Muscle of arm (tissue), 14 donors: Measurements from ENCODE around the gene WNT3A. TPM values are rescaled to one million over a fixed set of nuclear protein-coding genes. Genes with fewer than 3 reads are reported as not detected.
"Not testable (repeated sequence)": the region's sequence is repeated elsewhere in the genome, so short reads cannot be mapped to it uniquely, and the experiment has no call there.

ENCODE experiments used
- DNase-seq: peaks from one replicate; pipeline ENCODE4 v3.0.0-alpha.2; 2013
- long read RNA-seq, 11 donors: transcript quantifications; one replicate each; lab custom pipeline, GENCODE V29; 2026
- polyA plus RNA-seq, 12 donors: library from polyadenylated mRNA; unstranded; fragments of 120-200 nt; gene quantifications; one replicate each; pipeline ENCODE4 v1.2.1, GENCODE V29; 2013; ENCODE audit not compliant: insufficient read length in 12 of 12

Gene WNT3A
- polyA plus RNA-seq, result 1 to 10 TPM in 1 of 12 donors, under 1 TPM in 3, not detected in 8; 0.04 to 2.0 (median 0.38) TPM
- long read RNA-seq, donor 1, result 0 reads
- long read RNA-seq, donor 2, result 0 reads
- long read RNA-seq, donor 3, result 0 reads
- long read RNA-seq, donor 4, result 0 reads
- long read RNA-seq, donor 5, result 0 reads
- long read RNA-seq, donor 6, result 0 reads
- long read RNA-seq, donor 7, result 0 reads
- long read RNA-seq, donor 8, result 0 reads
- long read RNA-seq, donor 9, result 0 reads
- long read RNA-seq, donor 10, result 0 reads
- long read RNA-seq, donor 11, result 0 reads

- DNase-seq, result no peak
Measured at GRCh38 chr1:228006786-228007048, at the start of gene WNT3A. TSS of gene WNT3A (plus strand) at chr1:228006998. CDS start at chr1:228007129, 131 bp downstream.

DNA sequence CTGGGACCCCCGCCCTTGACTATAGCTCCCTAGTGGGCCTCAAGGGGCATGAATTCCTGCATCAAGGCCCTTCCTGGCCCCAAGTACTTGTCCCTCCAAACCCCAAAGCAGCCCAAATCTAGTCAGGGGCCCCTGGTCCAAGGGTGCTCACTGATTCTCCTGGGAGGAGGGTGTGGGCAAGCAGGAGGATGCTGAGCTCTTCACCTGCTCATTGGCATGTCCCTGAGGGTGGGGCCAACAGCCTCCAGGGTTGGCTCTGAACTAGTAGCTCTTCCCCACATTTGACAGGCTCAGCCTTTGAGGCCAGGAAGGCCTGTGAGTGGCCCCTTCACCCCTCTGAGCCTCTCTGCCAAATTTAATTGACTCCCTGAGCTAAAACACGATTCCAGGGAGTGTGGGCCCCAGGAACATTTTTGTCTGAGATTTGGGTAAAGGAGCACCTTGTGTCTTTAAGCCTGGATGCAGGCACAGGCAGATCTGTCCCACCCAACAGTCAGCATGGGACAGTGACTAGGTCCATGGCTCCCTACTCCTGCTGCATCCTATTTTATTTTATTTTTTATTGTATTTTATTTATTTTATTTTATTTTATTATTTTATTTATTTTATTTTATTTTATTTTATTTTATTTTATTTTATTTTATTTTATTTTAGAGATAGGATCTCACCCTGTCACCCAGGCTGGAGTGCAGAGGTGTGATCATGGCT is 48.0 kb upstream of the WNT3A start:
- no peak for DNase-seq

DNA sequence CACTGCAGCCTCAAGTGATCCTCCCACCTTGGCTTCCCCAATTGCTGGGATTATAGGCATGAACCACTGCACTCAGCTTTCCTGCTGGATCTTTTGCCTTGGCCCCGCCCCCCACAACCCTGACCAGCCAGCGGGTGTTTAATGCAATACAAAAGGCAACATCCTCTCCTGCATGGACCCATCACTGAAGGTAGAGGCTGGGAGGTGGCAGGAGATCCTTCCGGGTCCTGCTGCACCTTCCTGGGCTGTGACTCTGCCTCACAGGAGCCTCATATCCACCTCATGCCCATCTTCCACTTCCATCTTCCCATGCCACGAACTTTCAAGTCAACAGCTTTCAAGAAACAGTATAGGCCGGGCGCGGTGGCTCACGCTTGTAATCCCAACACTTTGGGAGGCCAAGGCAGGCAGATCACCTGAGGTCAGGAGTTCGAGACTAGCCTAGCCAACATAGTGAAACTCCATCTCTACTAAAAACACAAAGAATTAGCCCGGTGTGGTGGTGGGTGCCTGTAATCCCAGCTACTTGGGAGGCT is 47.4 kb upstream of the WNT3A start:
- DNase-seq, result no peak

DNA sequence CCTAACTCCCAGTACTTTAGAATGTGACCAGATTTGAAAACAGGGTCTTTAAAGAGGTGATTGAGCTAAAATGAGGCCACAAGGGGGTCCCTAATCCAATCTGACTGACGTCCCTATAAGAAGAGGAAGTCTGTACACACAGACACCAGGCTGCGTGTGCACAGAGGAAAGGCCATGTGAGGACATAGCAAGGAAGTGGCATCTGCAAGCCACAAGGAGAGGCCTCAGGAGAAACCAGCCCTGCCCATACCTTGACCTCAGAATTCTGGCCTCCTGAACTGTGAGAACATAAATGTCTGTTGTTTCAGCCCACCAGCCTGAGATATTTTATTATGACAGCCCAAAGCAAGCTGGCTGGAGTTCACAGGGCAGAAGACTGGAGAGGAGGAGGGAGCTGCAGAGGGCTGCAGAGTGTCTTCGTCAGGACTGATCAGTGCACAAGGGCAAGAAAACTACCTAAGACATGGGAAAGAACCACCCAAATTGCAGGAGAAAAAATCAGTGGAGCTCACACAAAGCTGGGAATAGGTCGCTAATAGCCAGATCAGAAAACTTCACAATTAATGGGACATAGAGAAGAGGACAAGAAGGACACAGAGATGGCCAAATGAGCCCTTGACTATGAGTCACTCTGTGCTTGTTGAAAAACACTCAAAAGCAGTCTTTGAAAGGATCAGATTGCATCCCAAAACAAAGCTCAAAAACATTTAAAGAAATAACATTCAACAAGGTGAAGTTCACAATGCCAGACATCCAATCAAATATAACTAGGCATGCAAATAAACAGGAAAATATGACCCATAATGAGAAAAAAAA is 44.9 kb upstream of the WNT3A start:
- DNase-seq, result no peak

- DNase-seq, result not testable (repeated sequence)
Measured at GRCh38 chr1:227966733-227967132, 40.1 kb upstream of the WNT3A start.

GRCh38 chr1:227967815-227968214 is 39.0 kb upstream of the WNT3A start:
- DNase-seq, result not testable (repeated sequence)

- DNase-seq, result not testable (repeated sequence)
Measured at GRCh38 chr1:227970076-227970995, 36.5 kb upstream of the WNT3A start.

GRCh38 chr1:227971216-227971615 is 35.6 kb upstream of the WNT3A start:
- not testable (repeated sequence) for DNase-seq

DNA sequence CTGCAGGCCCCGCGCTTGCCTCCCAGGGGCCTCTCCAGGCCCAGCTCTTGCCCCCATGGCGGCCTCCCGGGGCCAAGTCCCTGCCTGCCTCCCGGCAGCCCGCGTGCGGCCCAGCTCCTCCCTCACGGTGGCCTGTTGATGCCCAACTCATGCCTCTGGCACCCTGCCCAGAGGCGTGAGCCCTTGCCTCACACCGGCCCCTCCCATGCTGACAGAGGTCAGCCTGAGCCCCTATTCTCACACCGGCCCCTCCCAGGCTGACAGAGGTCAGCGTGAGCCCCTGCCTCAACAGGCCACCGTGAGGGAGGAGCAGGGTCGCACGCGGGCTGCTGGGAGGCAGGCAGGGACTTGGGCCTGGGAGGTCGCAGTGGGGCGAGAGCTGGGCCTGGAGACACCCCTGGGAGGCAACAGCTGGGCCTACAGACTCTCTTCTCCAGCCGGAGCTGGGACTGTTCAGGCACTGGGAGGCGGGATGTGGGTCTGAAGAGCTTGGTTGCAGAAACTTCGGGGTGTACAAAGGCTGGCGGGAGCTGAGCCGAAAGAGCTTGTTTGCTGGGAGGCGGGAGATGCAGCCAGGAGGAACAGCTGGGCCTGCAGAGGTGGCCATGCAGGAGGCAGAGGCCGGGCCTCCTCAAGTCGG is 35.0 kb upstream of the WNT3A start:
- not testable (repeated sequence) for DNase-seq

DNA sequence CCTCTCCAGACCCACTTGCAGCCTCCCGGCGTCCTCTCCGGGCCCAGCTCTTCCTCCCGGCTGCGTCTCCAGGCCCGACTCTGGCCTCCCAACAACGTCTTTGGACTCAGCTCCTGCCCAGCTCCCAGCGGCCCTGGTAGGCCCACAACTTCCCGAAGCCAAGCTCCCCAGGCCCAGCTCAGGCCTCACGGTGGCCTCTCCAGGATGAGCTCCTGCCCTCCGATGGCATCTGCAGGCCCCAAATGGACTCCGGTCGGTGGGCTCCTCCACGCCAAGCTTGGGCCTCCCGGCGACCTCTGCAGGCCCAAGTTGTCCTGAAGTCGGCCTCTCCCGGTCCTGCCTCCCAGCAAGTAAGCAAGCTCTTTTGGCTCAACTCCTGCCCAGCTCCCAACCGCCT is 34.5 kb upstream of the WNT3A start:
- DNase-seq, result not testable (repeated sequence)

- DNase-seq, result not testable (repeated sequence)
Measured at GRCh38 chr1:227972843-227973374, 33.9 kb upstream of the WNT3A start.

- DNase-seq, result not testable (repeated sequence)
Measured at GRCh38 chr1:227973724-227974288, 33.0 kb upstream of the WNT3A start.

- not testable (repeated sequence) for DNase-seq
Measured at GRCh38 chr1:227975583-227976283, 31.1 kb upstream of the WNT3A start.

- DNase-seq, result no peak
Measured at GRCh38 chr1:227987181-227987580, 19.6 kb upstream of the WNT3A start.

GRCh38 chr1:227994632-227995300 is 12.0 kb upstream of the WNT3A start:
- no peak for DNase-seq

GRCh38 chr1:227996187-227996950 is 10.4 kb upstream of the WNT3A start:
- DNase-seq, result no peak

DNA sequence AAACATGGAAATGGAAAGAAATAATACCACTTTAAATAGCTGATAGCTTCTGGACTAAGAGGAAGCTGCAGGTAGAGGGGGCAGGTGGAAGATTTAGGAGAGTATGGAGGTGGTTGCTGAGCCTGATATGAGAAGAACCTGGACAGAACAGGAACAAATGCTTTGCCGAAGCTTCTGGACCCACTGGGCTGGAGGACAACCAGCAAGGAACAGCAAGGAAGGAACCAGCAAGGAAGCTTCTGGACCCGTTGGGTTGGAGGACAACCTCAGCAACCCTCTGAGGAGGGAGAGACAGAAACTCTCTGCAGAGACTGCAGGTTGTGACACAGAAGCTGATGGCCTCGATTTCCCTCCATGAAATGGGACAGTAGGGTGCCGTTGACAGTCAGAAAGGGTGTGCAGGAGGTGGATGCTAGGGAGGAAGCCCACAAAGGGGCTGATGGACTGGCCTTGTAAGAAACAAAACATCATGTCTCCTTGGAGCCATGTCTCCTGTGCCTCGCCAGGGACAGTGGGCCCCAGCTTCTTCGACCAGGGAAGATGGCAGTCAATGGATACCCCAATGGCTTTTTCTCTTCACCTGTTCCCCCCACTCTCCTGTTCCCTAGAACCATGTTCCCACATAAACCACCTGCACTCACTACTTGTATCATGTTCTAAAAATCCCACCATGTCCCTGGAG is 8.3 kb upstream of the WNT3A start:
- DNase-seq, result no peak
